ENCODE data around the gene PTN.

The PTN gene

GRCh38 chr7:137351941-137352340 is 8.4 kb upstream of the PTN start:
- no peaks in the 10 kb centered on the region for H3K36me3 ChIP-seq (ENCODE audit: insufficient read depth, low read length)
- no peaks in the 10 kb centered on the region for H3K27me3 ChIP-seq (ENCODE audit: insufficient read depth, low read length)
- no peaks in the 10 kb centered on the region for H3K9me2 ChIP-seq (ENCODE audit: low read depth, low read length)
- no peaks in the 10 kb centered on the region for H3K4me1 ChIP-seq (ENCODE audit: insufficient read depth, low read length, severe bottlenecking)
- no peaks in the 10 kb centered on the region for H3F3A ChIP-seq (ENCODE audit: insufficient read depth, low read length)
- H3K4me3 ChIP-seq (ENCODE audit: low read depth, low read length, poor library complexity, severe bottlenecking) = no peak overlapping the region
- H3K27ac ChIP-seq (ENCODE audit: low read depth, low read length, poor library complexity, severe bottlenecking) = no peak overlapping the region
- H3K4me2 ChIP-seq (ENCODE audit: low read length) = no peak overlapping the region
- no peaks in the 10 kb centered on the region; the same call in 1 of the 2 replicates for H3K9me3 ChIP-seq (ENCODE audit: low read length)
- H2AFZ ChIP-seq (ENCODE audit: low read length) = no peak overlapping the region
- H3K9ac ChIP-seq (ENCODE audit: low read length) = no peak overlapping the region
- H4K20me1 ChIP-seq (ENCODE audit: insufficient read depth, low read length) = no peaks in the 10 kb centered on the region
- H3K79me2 ChIP-seq (ENCODE audit: insufficient read depth, low read length) = no peaks in the 10 kb centered on the region
- TF ChIP-seq EZH2 (IDR thresholded peaks at IDR 0.05; ENCODE audit: borderline replicate concordance, low read length) = no peak
- TF ChIP-seq CTCF (IDR thresholded peaks at IDR 0.05; ENCODE audit: low read length) = no peak

GRCh38 chr7:137345799-137346449 is 2.4 kb upstream of the PTN start:
- Histone ChIP-seq H3K4me2 (ENCODE audit: low read length) (no peak overlapping the region), H3K36me3 (ENCODE audit: insufficient read depth, low read length) (no peaks in the 10 kb centered on the region), H4K20me1 (ENCODE audit: insufficient read depth, low read length) (no peaks in the 10 kb centered on the region), H3K9me2 (ENCODE audit: low read depth, low read length) (no peaks in the 10 kb centered on the region), H3F3A (ENCODE audit: insufficient read depth, low read length) (no peaks in the 10 kb centered on the region), H2AFZ (ENCODE audit: low read length) (no peak overlapping the region), H3K4me1 (ENCODE audit: insufficient read depth, low read length, severe bottlenecking) (no peaks in the 10 kb centered on the region), H3K4me3 (ENCODE audit: low read depth, low read length, poor library complexity, severe bottlenecking) (no peak overlapping the region), H3K27ac (ENCODE audit: low read depth, low read length, poor library complexity, severe bottlenecking) (no peak overlapping the region), H3K79me2 (ENCODE audit: insufficient read depth, low read length) (no peaks in the 10 kb centered on the region), H3K27me3 (ENCODE audit: insufficient read depth, low read length) (no peaks in the 10 kb centered on the region; the same call in 1 of the 2 replicates), H3K9ac (ENCODE audit: low read length) (no peak overlapping the region), H3K9me3 (ENCODE audit: low read length) (no peaks in the 10 kb centered on the region)
- TF ChIP-seq EZH2 (IDR thresholded peaks at IDR 0.05; ENCODE audit: borderline replicate concordance, low read length) (no peak), CTCF (IDR thresholded peaks at IDR 0.05; ENCODE audit: low read length) (no peak)

- H3K4me2 ChIP-seq (ENCODE audit: low read length) = no peak overlapping the region
- no peak overlapping the region for H3K9ac ChIP-seq (ENCODE audit: low read length)
- H4K20me1 ChIP-seq (ENCODE audit: insufficient read depth, low read length) = no peaks in the 10 kb centered on the region
- H3K27ac ChIP-seq (ENCODE audit: low read depth, low read length, poor library complexity, severe bottlenecking) = no peak overlapping the region
- no peaks in the 10 kb centered on the region for H3K79me2 ChIP-seq (ENCODE audit: insufficient read depth, low read length)
- no peaks in the 10 kb centered on the region; the same call in 1 of the 2 replicates for H3K27me3 ChIP-seq (ENCODE audit: insufficient read depth, low read length)
- no peaks in the 10 kb centered on the region for H3F3A ChIP-seq (ENCODE audit: insufficient read depth, low read length)
- no peaks in the 10 kb centered on the region for H3K9me3 ChIP-seq (ENCODE audit: low read length)
- TF ChIP-seq EZH2 (IDR thresholded peaks at IDR 0.05; ENCODE audit: borderline replicate concordance, low read length) (no peak), CTCF (IDR thresholded peaks at IDR 0.05; ENCODE audit: low read length) (no peak)
- no peaks in the 10 kb centered on the region for H3K9me2 ChIP-seq (ENCODE audit: low read depth, low read length)
- H3K4me1 ChIP-seq (ENCODE audit: insufficient read depth, low read length, severe bottlenecking) = no peaks in the 10 kb centered on the region
- no peaks in the 10 kb centered on the region for H3K36me3 ChIP-seq (ENCODE audit: insufficient read depth, low read length)
- no peak overlapping the region for H3K4me3 ChIP-seq (ENCODE audit: low read depth, low read length, poor library complexity, severe bottlenecking)
- no peak overlapping the region for H2AFZ ChIP-seq (ENCODE audit: low read length)
These were observed 688 bp downstream of the PTN start for GRCh38 chr7:137342828-137343261.
